ENCODE measurements around the gene NUDT5.

Gene NUDT5

DNA sequence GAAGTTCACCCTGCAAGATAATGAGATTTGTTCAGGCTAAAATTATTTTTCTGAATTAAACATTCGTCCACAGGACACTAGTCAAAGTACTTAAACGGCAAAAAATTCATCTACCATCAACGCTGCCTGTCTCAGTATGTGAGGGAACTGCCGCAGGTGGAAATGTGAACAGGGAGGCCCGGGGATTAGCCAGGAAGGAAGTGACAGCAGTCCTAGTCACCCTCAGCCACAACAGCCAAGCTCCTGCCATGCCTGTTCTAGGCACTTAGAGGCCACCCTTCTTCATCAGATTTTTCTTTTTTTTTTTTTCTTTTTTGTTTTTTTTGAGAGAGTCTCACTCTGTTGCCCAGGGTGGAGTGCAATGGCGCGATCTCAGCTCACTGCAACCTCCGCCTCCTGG lies 9.4 kb downstream of the NUDT5 start (continued):
- TF ChIP-seq, protein P1, sequence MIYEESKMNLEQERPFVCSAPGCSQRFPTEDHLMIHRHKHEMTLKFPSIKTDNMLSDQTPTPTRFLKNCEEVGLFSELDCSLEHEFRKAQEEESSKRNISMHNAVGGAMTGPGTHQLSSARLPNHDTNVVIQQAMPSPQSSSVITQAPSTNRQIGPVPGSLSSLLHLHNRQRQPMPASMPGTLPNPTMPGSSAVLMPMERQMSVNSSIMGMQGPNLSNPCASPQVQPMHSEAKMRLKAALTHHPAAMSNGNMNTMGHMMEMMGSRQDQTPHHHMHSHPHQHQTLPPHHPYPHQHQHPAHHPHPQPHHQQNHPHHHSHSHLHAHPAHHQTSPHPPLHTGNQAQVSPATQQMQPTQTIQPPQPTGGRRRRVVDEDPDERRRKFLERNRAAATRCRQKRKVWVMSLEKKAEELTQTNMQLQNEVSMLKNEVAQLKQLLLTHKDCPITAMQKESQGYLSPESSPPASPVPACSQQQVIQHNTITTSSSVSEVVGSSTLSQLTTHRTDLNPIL (CRISPR knock-in tag; IDR thresholded peaks at IDR 0.05; ENCODE audit: low read depth) = no peak

DNA sequence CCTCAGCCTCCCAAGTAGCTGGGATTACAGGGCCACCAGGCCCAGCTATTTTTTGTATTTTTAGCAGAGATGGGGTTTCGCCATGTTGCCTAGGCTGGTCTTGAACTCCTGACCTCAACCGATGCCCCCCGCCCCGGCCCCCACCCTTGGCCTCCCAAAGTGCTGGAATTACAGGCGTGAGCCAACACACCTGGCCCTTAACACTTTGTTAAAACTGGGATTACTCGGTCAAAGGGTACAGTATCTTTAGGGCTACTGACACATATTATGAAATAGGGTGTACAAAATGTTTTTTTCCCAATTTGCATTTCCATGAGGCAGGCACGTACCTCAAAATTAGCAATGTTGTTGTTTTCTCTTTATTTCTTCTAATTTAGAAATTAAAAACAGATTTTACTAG lies 11.5 kb downstream of the NUDT5 start:
- ATAC-seq = no peak
- TF ChIP-seq, protein P2, sequence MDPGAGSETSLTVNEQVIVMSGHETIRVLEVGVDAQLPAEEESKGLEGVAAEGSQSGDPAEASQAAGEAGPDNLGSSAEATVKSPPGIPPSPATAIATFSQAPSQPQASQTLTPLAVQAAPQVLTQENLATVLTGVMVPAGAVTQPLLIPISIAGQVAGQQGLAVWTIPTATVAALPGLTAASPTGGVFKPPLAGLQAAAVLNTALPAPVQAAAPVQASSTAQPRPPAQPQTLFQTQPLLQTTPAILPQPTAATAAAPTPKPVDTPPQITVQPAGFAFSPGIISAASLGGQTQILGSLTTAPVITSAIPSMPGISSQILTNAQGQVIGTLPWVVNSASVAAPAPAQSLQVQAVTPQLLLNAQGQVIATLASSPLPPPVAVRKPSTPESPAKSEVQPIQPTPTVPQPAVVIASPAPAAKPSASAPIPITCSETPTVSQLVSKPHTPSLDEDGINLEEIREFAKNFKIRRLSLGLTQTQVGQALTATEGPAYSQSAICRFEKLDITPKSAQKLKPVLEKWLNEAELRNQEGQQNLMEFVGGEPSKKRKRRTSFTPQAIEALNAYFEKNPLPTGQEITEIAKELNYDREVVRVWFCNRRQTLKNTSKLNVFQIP (CRISPR knock-in tag; IDR thresholded peaks at IDR 0.05; ENCODE audit: borderline replicate concordance, low read depth) = no peak
- TF ChIP-seq ZNF70 (CRISPR knock-in tag; IDR thresholded peaks at IDR 0.05) = no peak
- TF ChIP-seq, protein P3, sequence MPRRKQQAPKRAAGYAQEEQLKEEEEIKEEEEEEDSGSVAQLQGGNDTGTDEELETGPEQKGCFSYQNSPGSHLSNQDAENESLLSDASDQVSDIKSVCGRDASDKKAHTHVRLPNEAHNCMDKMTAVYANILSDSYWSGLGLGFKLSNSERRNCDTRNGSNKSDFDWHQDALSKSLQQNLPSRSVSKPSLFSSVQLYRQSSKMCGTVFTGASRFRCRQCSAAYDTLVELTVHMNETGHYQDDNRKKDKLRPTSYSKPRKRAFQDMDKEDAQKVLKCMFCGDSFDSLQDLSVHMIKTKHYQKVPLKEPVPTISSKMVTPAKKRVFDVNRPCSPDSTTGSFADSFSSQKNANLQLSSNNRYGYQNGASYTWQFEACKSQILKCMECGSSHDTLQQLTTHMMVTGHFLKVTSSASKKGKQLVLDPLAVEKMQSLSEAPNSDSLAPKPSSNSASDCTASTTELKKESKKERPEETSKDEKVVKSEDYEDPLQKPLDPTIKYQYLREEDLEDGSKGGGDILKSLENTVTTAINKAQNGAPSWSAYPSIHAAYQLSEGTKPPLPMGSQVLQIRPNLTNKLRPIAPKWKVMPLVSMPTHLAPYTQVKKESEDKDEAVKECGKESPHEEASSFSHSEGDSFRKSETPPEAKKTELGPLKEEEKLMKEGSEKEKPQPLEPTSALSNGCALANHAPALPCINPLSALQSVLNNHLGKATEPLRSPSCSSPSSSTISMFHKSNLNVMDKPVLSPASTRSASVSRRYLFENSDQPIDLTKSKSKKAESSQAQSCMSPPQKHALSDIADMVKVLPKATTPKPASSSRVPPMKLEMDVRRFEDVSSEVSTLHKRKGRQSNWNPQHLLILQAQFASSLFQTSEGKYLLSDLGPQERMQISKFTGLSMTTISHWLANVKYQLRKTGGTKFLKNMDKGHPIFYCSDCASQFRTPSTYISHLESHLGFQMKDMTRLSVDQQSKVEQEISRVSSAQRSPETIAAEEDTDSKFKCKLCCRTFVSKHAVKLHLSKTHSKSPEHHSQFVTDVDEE (CRISPR knock-in tag; IDR thresholded peaks at IDR 0.05) = no peak
- no peak for TF ChIP-seq ZNF565 (CRISPR knock-in tag; conservative IDR thresholded peaks at IDR 0.05; ENCODE audit: low read depth)
- no peak for TF ChIP-seq TOX (CRISPR knock-in tag; IDR thresholded peaks at IDR 0.05; ENCODE audit: borderline replicate concordance)
- no peak for TF ChIP-seq ARNTL (CRISPR knock-in tag; IDR thresholded peaks at IDR 0.05; ENCODE audit: borderline replicate concordance, low read depth)
- no peak for TF ChIP-seq ESRRG (CRISPR knock-in tag; IDR thresholded peaks at IDR 0.05)
- no peak for TF ChIP-seq SNAI2 (CRISPR knock-in tag; IDR thresholded peaks at IDR 0.05)
- TF ChIP-seq, protein P4, sequence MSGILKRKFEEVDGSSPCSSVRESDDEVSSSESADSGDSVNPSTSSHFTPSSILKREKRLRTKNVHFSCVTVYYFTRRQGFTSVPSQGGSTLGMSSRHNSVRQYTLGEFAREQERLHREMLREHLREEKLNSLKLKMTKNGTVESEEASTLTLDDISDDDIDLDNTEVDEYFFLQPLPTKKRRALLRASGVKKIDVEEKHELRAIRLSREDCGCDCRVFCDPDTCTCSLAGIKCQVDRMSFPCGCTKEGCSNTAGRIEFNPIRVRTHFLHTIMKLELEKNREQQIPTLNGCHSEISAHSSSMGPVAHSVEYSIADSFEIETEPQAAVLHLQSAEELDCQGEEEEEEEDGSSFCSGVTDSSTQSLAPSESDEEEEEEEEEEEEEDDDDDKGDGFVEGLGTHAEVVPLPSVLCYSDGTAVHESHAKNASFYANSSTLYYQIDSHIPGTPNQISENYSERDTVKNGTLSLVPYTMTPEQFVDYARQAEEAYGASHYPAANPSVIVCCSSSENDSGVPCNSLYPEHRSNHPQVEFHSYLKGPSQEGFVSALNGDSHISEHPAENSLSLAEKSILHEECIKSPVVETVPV (CRISPR knock-in tag; IDR thresholded peaks at IDR 0.05) = no peak
- no peak for TF ChIP-seq CSDC2 (CRISPR knock-in tag; IDR thresholded peaks at IDR 0.05)
- no peak for TF ChIP-seq ISL1 (CRISPR knock-in tag; IDR thresholded peaks at IDR 0.05)

DNA sequence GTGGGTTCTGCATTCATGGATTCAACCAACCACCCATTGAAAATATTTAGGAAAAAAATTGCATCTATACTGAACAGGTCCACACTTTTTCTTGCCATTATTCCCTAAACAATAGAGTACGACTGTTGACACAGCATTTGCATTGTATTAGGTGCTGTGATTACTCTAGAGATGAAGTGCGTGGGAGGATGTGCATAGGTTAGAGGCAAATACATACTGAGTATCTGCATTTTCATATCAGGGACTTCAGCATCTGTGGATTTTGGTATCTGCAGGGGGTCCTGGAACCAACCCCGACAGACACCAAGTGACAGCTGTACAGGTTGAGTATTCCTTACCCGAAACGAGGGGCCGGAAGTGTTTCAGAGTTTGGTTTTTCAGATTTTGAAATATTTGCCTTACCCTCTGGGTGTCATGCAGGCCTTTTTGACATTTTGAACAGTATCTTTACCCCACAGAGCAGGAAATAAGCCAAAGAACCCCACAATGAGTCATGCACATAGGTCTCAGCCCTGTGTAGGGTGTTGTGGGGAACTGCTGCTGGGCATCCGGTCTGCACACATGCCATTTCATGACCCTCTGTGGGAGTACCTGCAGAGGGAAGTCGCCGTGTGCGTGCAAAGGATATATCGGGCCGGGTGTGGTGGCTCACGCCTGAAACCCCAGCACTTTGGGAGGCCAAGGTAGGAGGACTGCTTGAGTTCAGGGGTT lies 14.5 kb downstream of the NUDT5 start:
- ATAC-seq = no peak

More for the DNA sequence above, 14.5 kb downstream of the NUDT5 start:
- TF ChIP-seq ZFP30 (CRISPR knock-in tag; IDR thresholded peaks at IDR 0.05) (no peak), PPARA (CRISPR knock-in tag; IDR thresholded peaks at IDR 0.05; ENCODE audit: borderline replicate concordance) (no peak), ZNF8 (CRISPR knock-in tag; IDR thresholded peaks at IDR 0.05) (no peak), BACH2 (CRISPR knock-in tag; IDR thresholded peaks at IDR 0.05; ENCODE audit: borderline replicate concordance) (no peak), ZC3H10 (CRISPR knock-in tag; IDR thresholded peaks at IDR 0.05) (no peak), SNAI2 (CRISPR knock-in tag; IDR thresholded peaks at IDR 0.05) (no peak), OSR1 (CRISPR knock-in tag; IDR thresholded peaks at IDR 0.05) (no peak), GLIS3 (CRISPR knock-in tag; IDR thresholded peaks at IDR 0.05) (no peak), ZNF565 (CRISPR knock-in tag; conservative IDR thresholded peaks at IDR 0.05; ENCODE audit: low read depth) (no peak), CSDC2 (CRISPR knock-in tag; IDR thresholded peaks at IDR 0.05) (no peak), TOX (CRISPR knock-in tag; IDR thresholded peaks at IDR 0.05; ENCODE audit: borderline replicate concordance) (no peak), RARB (CRISPR knock-in tag; IDR thresholded peaks at IDR 0.05) (no peak), ZFP3 (CRISPR knock-in tag; IDR thresholded peaks at IDR 0.05) (no peak), ARNTL (CRISPR knock-in tag; IDR thresholded peaks at IDR 0.05; ENCODE audit: borderline replicate concordance, low read depth) (no peak)
- TF ChIP-seq, protein P4 (CRISPR knock-in tag; IDR thresholded peaks at IDR 0.05) = no peak
- TF ChIP-seq, protein P5, sequence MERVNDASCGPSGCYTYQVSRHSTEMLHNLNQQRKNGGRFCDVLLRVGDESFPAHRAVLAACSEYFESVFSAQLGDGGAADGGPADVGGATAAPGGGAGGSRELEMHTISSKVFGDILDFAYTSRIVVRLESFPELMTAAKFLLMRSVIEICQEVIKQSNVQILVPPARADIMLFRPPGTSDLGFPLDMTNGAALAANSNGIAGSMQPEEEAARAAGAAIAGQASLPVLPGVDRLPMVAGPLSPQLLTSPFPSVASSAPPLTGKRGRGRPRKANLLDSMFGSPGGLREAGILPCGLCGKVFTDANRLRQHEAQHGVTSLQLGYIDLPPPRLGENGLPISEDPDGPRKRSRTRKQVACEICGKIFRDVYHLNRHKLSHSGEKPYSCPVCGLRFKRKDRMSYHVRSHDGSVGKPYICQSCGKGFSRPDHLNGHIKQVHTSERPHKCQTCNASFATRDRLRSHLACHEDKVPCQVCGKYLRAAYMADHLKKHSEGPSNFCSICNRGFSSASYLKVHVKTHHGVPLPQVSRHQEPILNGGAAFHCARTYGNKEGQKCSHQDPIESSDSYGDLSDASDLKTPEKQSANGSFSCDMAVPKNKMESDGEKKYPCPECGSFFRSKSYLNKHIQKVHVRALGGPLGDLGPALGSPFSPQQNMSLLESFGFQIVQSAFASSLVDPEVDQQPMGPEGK (CRISPR knock-in tag; IDR thresholded peaks at IDR 0.05; ENCODE audit: borderline replicate concordance) = no peak
- TF ChIP-seq, protein P1 (CRISPR knock-in tag; IDR thresholded peaks at IDR 0.05; ENCODE audit: low read depth) = no peak
